Tibial artery (tissue), 4 donors: Measurements from ENCODE around the gene MMP1.

Experiments used
- DNase-seq, 2 donors: peaks; one replicate each; pipeline ENCODE4 v3.0.0-alpha.2; 2019
- H3K27ac ChIP-seq, 2 donors: fragments of 200-600 bp; sonication (generic) in 1 of 2; 1 replicate in 1 of 2; 2 replicates in 1 of 2; pipeline ENCODE4 v1.5.1; 2018 to 2019; ENCODE audit warnings: mild to moderate bottlenecking in 1 of 2
- H3K27me3 ChIP-seq, 2 donors: fragments of 200-600 bp; sonication (generic) in 1 of 2; one replicate each; pipeline versions ENCODE4 v1.5.1 to v1.6.0; 2016 to 2019
- H3K36me3 ChIP-seq, 3 donors: fragments of 200-600 bp; sonication (generic) in 2 of 3; one replicate each; pipeline ENCODE4 v1.5.1; 2016 to 2019; ENCODE audit warnings: mild to moderate bottlenecking in 2 of 3
- H3K4me1 ChIP-seq, 4 donors: fragments of 200-600 bp; sonication (generic) in 2 of 4; 1 replicate in 3 of 4; 2 replicates in 1 of 4; pipeline ENCODE4 v1.5.1; 2016 to 2019
- H3K4me3 ChIP-seq, 2 donors: fragments of 200-600 bp; sonication (generic) in 1 of 2; 1 replicate in 1 of 2; 2 replicates in 1 of 2; pipeline ENCODE4 v1.5.1; 2018 to 2019; ENCODE audit warnings: mild to moderate bottlenecking in 2 of 2
- H3K9me3 ChIP-seq, 3 donors: fragments of 200-600 bp; sonication (generic) in 1 of 3; one replicate each; pipeline ENCODE4 v1.5.1; 2016 to 2019
- intact Hi-C: fragments of 100-400 bp; cut with DNase I; formaldehyde crosslinking; loops from one replicate; pipeline ENCODE4 v1.15.0; 2023; ENCODE audit warnings: low total_unique reads
- TF ChIP-seq, protein P1 (sequence below), 2 experiments: fragments of 200-600 bp in 1 of 2; fragments of 450-650 bp in 1 of 2; IDR thresholded peaks; one replicate each; pipeline ENCODE4 v1.5.1; 2017 to 2019; ENCODE audit warnings: antibody characterized with exemption in 2 of 2, mild to moderate bottlenecking in 1 of 2, moderate library complexity in 1 of 2

The MMP1 gene

DNA sequence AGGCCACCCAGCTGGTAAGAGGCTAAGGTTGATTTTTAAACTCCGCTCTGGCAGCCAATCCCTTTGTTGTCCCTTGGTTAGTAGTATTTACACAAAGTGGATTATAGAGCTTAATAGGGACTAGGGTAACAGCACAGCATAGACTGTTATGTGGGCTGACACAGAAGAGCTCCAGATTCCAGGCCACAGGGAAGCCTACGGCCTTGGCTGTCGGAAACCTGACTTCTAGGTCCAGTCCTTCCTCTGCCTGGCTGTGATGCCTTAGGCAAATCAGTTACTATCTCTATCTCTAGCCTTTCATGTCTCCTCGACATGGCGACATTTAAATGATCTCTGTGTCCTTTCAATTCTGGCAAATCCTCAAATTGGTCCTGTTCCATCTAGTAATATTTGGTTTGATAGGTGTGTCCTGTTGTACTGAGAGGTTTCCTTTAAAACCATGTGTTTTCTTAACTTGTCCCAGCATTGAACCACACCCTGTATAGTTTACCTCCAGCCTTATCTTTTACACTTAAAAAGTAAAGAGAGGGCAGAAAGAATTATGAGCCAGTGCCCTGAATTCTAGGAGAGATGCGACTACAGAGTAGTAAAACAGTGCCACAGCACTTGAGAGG, 4.2 kb downstream of the MMP1 start:
- no peak overlapping the region for H3K27ac ChIP-seq
- H3K4me1 ChIP-seq = no peaks in the 10 kb centered on the region
- H3K27me3 ChIP-seq = no peaks in the 10 kb centered on the region
- no peaks in the 10 kb centered on the region for H3K36me3 ChIP-seq
- no peak for DNase-seq
- no peaks in the 10 kb centered on the region for H3K9me3 ChIP-seq
- no peak overlapping the region for H3K4me3 ChIP-seq
- intact Hi-C loops = no loop called here
- TF ChIP-seq, protein P1, sequence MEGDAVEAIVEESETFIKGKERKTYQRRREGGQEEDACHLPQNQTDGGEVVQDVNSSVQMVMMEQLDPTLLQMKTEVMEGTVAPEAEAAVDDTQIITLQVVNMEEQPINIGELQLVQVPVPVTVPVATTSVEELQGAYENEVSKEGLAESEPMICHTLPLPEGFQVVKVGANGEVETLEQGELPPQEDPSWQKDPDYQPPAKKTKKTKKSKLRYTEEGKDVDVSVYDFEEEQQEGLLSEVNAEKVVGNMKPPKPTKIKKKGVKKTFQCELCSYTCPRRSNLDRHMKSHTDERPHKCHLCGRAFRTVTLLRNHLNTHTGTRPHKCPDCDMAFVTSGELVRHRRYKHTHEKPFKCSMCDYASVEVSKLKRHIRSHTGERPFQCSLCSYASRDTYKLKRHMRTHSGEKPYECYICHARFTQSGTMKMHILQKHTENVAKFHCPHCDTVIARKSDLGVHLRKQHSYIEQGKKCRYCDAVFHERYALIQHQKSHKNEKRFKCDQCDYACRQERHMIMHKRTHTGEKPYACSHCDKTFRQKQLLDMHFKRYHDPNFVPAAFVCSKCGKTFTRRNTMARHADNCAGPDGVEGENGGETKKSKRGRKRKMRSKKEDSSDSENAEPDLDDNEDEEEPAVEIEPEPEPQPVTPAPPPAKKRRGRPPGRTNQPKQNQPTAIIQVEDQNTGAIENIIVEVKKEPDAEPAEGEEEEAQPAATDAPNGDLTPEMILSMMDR (IDR thresholded peaks at IDR 0.05) = no peak

DNA sequence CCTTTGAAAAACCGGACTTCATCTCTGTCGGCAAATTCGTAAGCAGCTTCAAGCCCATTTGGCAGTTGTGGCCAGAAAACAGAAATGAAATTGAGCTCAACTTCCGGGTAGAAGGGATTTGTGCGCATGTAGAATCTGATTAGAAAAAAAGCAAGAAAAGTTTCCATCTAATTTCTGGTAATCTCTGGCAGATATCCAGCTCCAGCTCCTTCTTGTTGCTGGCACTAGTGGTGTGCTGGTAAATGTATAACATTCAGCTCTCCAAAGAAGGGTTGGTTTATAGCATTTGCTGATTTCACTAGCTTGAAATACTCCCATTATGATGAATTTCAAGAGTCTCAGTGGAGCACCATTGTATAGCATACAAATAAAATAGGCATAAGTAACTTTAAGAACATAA, 5.4 kb downstream of the MMP1 start:
- no peaks in the 10 kb centered on the region for H3K4me1 ChIP-seq
- no peak overlapping the region for H3K4me3 ChIP-seq
- H3K27ac ChIP-seq = no peak overlapping the region
- no peaks in the 10 kb centered on the region for H3K27me3 ChIP-seq
- H3K9me3 ChIP-seq = no peaks in the 10 kb centered on the region
- TF ChIP-seq, protein P1 (IDR thresholded peaks at IDR 0.05) = no peak
- no peaks in the 10 kb centered on the region for H3K36me3 ChIP-seq
- intact Hi-C loops = no loop called here
- DNase-seq = no peak

DNA sequence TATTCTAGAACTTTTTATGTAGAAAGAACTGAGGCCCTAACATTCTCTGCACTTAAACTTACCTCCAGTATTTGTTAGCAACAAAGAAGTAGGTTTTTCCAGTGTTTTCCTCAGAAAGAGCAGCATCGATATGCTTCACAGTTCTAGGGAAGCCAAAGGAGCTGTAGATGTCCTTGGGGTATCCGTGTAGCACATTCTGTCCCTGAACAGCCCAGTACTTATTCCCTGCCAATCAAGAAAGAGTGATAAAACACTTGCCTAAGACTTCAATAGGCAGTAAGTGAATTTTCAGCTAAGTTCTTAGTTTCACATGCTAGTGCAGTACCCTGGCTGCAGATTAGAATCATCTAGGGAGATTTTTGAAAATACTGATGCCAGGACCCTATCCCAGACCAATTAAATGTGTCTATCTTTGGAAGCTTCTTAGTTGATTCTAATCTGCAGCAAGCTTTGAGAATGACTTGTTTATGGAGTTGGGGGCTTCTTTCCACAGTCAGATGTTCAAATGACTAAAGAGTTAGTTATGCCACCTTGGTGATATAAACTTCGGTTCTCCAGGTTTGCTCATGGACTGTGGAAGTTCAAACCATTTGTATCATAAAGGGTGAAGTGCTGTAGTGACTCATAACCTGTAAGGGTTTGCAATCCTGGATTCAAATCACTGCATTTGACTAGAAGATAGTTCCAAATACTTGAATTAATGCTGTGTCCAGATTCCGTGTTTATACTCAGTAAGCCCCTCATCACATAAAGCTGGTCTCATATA, 6.5 kb downstream of the MMP1 start:
- H3K9me3 ChIP-seq = no peaks in the 10 kb centered on the region
- H3K36me3 ChIP-seq = no peaks in the 10 kb centered on the region
- no peak overlapping the region for H3K27ac ChIP-seq
- TF ChIP-seq, protein P1 (IDR thresholded peaks at IDR 0.05) = no peak
- no peak for DNase-seq
- H3K27me3 ChIP-seq = no peaks in the 10 kb centered on the region
- no peak overlapping the region for H3K4me3 ChIP-seq
- intact Hi-C loops = no loop called here
- H3K4me1 ChIP-seq = no peaks in the 10 kb centered on the region

DNA sequence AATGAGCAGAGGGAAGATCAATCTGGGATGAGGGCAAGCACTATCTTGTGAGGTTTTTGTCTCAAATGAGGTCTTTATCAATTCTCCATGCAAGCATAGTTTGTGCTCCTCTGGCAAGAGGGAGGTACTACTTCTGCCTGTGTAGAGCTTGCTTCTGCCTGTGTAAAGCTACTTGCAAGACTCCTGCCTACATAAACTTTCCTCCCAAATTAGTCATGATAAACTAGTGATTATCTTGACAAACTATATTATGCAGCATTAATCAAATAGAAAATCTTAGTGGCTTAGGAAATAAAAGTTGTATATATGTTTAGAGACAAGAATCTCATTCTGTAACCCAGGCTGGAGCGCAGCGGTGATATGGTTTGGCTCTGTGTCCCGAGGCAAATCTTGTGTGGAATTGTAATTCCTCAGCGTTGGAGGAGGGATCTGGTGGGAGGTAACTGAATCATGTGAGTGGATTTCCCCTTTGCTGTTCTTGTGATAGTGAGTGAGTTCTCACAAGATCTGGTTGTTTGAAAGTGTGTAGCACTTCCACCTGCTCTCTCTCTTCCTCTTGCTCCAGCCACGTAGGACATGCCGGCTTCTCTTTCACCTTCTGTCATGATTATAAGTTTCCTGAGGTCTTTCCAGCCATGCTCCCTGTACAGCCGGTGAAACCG, 9.5 kb downstream of the MMP1 start:
- no peak for DNase-seq
- TF ChIP-seq, protein P1 (IDR thresholded peaks at IDR 0.05) = no peak

DNA sequence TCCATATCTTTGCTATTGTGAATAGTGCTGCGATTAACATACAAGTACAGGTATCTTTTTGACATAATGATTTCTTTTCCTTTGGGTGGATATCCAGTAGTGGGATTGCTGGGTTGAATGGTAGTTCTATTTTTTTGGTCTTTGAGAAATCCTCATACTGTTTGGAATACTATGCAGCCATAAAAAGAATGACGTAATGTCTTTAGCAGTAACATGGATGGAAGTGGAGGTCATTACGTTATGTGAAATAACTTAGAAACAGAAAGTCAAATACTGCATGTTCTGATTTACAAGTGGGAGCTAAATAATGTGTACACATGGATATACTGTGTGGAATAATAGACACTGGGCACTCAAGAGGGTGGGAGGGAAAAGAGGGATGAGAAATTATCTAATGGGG, 13.6 kb downstream of the MMP1 start:
- TF ChIP-seq, protein P1 (IDR thresholded peaks at IDR 0.05) = no peak
- Histone ChIP-seq H3K9me3 (no peaks in the 10 kb centered on the region), H3K36me3 (no peaks in the 10 kb centered on the region), H3K27ac (no peak overlapping the region), H3K4me1 (no peaks in the 10 kb centered on the region), H3K4me3 (no peak overlapping the region), H3K27me3 (no peaks in the 10 kb centered on the region)
- no peak for DNase-seq
- intact Hi-C loops = no loop called here

More for the DNA sequence above, 9.5 kb downstream of the MMP1 start:
- no peaks in the 10 kb centered on the region for H3K27me3 ChIP-seq
- H3K27ac ChIP-seq = no peak overlapping the region
- H3K4me1 ChIP-seq = no peaks in the 10 kb centered on the region
- no peaks in the 10 kb centered on the region for H3K36me3 ChIP-seq
- intact Hi-C loops = no loop called here
- H3K4me3 ChIP-seq = no peak overlapping the region
- no peaks in the 10 kb centered on the region for H3K9me3 ChIP-seq
